Measurements from ENCODE around the gene SLCO2A1. TPM values are rescaled to one million over a fixed set of nuclear protein-coding genes. Genes with fewer than 3 reads are reported as not detected.

The SLCO2A1 gene
- total RNA-seq, 1 experiment from 2014 or later, result 0.11 TPM

- no peak for DNase-seq (ENCODE audit: low read depth)
Observed at GRCh38 chr3:133910422-133910821, 119.3 kb downstream of the SLCO2A1 start.

DNA sequence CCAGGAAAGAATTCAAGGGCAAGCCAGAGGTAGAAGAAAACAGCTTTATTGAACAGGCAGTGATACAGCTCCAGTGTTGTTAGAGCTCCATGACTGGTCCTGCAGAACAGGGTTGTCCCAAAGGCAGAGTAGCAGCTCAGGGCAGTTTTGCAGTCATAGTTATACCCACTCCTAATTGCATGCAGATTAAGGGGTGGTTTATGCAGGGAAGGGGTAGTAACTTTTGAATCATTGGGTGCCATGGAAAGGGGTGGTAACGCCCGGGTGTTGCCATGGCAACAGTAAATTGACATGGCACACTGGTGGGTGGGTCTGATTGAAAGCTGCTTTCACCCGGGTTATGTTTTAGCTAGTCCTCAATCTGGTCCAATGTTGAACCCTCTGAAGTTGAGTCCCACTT, 124.3 kb downstream of the SLCO2A1 start:
- DNase-seq (ENCODE audit: low read depth), result no peak

- no peak for DNase-seq (ENCODE audit: low read depth)
Observed at GRCh38 chr3:133901847-133902246, 127.9 kb downstream of the SLCO2A1 start.

DNA sequence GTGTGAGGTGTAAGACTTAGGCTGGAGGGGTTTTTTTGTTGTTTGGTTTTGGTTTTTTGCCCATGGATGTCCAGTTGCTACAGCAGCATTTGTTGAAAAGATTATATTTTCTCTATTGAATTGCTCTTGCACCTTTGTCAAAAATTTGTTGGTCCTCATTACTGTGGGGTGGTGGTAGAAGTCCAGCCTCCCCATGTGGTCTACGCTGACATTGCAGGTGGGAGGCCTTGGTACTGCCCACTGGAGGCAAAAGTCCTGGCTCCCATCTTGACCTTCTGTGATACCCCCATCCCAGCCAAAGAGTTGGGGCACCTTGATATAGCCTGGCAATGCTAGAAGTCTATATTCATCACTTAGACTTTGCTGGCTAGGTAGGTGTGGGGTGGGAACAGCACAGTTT, 128.6 kb downstream of the SLCO2A1 start:
- no peak for DNase-seq (ENCODE audit: low read depth)

DNA sequence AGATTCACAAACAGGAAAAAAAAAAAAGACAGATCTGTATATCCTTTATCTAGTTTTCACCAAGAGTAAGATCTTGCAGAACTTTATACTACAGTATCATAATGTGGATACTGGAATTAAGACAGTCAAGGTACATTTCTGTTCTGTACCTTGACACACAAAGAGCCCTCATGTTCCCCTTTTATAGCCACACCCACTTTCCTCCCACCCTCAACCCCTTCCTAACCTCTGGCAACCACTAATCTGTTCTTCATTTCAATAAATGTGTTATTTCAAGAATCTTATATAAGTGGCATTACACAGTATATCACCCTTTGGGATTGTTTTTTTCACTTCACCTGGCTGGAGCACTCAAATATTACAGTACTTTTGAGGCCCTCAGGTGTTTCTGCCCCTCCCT, 130.4 kb downstream of the SLCO2A1 start:
- no peak for DNase-seq (ENCODE audit: low read depth)

DNA sequence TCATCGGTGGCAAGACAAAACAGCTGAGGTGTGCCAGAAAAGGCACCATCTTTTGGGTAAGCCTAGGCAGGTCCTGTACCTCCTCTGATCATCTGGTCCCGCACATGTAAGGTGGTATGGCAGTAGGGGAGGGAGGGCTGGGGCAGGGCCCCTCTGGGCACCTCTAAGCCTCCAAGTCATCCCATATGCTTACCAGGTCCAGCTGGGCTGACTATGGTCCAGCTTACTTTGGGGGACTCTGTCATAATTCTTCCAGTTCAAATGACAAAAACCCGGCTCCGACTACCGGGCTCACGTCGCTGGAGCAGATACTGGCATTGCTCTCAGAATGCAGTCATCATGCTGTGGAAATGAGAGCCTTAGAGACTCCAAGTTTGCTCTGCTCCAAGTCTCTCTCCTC, 132.2 kb downstream of the SLCO2A1 start:
- no peak for DNase-seq (ENCODE audit: low read depth)

DNA sequence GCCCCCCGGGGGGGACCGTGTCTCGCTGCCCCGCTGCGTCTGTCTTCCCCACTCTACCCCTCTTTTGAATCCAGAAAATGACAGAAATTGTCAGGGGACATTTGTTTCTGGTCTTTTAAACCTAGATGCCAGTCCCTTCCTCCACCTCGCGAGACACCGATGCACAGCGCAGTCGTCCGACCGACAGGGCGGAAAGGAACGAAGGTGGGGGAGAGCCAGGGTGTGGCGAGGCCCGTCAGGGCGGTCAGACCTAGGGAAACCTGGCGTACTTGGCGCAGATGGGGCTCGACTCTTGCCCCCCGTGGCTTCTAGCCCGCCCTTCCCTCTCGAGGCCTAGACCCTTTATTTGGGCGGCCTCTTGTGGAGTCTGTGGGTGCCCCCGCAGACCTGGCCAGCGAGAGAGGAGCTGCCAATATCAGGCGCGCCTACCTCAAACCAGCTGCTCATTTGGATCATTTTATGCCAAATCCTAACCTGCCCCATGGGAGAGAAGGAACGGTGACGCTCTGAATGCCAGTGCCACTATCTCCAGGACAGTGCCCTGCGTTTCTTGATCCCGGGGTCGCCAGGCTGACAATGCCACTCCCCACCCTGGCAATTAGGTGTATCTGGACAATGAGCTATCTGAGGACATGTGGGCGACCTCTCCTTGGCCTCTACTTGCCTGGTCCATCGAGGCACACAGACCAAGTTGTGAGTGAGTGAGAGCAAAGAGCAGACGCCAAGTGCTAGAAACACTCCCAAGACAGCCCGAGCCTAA, 133.5 kb downstream of the SLCO2A1 start:
- no peak for DNase-seq (ENCODE audit: low read depth)

- DNase-seq (ENCODE audit: low read depth), result peak; percentile 6
Observed at GRCh38 chr3:133895208-133896001, 134.3 kb downstream of the SLCO2A1 start, which contains the start of gene RAB6B. Gene RAB6B (minus strand): TSS chr3:133895882. CDS start chr3:133895466, 416 bp downstream.

- DNase-seq (ENCODE audit: low read depth), result no peak
Observed at GRCh38 chr3:133894353-133895207, 135.1 kb downstream of the SLCO2A1 start.

DNA sequence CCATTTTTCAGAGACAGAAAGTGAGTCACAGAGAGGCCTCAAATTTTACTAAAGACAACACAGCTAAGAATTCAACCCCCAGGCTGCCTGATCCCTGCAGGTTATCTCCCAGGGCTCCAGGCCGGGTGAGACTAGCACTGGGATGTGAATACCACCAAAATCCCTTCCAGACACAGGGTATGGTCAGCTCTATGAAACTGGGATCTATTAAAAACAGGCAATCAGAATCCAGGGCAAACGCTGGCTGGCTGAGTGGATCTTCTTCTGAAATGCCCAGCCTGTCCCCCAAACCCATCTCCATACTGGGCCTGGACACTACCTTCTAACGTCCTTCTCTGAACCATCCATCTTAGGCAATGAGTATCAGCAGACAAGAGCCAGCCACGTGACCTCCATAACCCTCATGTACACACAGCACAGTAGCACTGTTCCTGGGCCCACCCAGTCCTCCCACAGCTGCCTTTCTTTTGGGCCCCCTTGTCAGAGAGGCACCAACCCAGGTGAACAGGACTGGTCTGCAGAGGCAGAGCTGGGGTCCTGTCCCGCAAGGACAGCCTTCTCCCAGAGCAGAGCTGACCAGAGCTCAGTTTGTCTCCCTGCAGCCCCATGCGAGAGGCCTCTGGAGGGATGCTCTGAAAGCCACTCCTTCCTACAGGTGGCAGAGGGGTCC, 135.9 kb downstream of the SLCO2A1 start:
- DNase-seq (ENCODE audit: low read depth), result no peak

GRCh38 chr3:133892541-133893231, 137.0 kb downstream of the SLCO2A1 start:
- no peak for DNase-seq (ENCODE audit: low read depth)

- DNase-seq (ENCODE audit: low read depth), result no peak
Observed at GRCh38 chr3:133891662-133892378, 137.9 kb downstream of the SLCO2A1 start.

DNA sequence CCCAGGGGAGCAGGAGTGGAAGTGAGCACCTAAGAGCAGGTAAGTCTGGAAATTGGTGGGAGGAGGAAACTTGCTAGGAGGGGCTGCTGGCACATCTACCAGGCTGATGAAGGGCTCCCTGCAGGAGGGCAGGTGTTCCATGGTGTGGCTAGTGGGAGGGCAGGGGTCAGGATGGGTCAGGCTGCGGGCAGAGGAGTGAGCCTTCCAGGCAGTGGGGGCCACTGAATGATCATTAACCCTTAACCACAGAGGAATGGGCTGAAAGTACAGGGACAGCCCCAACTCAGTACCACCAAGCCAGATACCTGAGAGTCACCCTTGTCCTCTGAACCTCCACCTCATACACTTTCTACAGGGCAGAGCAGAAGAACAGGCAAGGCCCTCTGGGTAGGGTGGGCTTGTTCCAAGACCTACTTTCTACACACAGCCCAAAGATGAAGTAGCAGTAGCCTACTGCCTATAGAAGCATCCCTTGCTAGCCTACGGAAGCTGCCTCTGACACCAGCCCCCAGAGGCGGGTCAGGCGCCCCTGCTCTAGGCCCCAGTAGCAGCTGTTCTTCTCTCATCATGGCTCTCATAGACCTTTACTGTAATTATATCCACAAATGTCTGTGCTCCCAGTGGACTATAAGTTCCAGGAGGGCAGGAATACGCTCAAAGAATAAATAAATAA, 138.6 kb downstream of the SLCO2A1 start:
- no peak for DNase-seq (ENCODE audit: low read depth)

- DNase-seq (ENCODE audit: low read depth), result no peak
Observed at GRCh38 chr3:133890037-133890436, 139.7 kb downstream of the SLCO2A1 start.

GRCh38 chr3:133888726-133889340, 140.9 kb downstream of the SLCO2A1 start:
- no peak for DNase-seq (ENCODE audit: low read depth)

- DNase-seq (ENCODE audit: low read depth), result no peak
Observed at GRCh38 chr3:133887803-133888703, 141.7 kb downstream of the SLCO2A1 start.

DNA sequence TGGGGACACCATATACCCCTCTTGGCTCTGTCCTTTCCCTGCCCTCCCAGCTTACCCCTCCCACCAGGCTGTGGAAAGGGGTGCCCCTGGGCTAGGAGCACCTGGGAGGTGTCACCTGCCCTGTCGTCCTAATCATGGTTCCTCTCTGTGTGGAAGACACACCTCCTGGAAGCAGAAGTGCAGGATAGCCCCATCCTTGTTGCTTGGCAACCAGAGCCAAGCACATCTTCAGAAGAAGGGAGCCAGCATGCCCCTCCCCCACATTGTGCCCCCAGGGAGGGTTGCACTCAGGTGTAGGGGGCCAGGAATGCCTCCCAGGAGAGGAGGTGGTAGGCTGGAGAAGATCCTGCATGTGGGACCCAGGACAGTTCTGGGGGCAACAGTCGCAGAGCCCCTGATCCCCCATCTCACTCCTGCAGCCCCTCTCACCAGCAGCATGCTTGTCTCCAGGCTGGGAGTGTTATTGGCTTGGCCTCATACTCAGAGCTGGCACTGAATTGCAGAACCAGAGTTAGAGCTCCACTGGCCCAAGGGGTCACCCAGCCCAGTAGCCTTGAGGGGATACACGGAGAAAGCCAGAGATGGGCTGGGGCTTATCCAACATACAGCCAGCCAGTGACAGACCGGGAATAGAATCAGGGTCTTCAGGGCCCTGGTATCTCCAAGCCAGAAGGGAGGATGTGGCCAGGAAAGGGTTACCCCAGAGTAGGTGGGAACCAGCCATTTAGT, 142.5 kb downstream of the SLCO2A1 start:
- DNase-seq (ENCODE audit: low read depth), result no peak
